Stimulated activated CD4-positive, alpha-beta T cell treated with anti-CD3 and anti-CD28 coated beads, Interleukin-15, amount 100 ng/mL, for 24 hours (primary cell): ENCODE results near the gene INSIG2.

Experiments used
- DNase-seq: peaks from one replicate; pipeline ENCODE4 v3.0.0-alpha.2; 2020

Gene INSIG2

GRCh38 chr2:118103951-118104940 lies 16.0 kb downstream of the INSIG2 start:
- DNase-seq = no peak

- DNase-seq = no peak
These were observed 17.2 kb downstream of the INSIG2 start for GRCh38 chr2:118105497-118105896.

- no peak for DNase-seq
These were observed 18.7 kb downstream of the INSIG2 start for GRCh38 chr2:118106926-118107325.

GRCh38 chr2:118110310-118110709 lies 22.0 kb downstream of the INSIG2 start:
- no peak for DNase-seq

GRCh38 chr2:118110991-118111390 lies 22.7 kb downstream of the INSIG2 start:
- DNase-seq = no peak

- no peak for DNase-seq
These were observed 24.6 kb downstream of the INSIG2 start for GRCh38 chr2:118112771-118113334.

- no peak for DNase-seq
These were observed 26.6 kb downstream of the INSIG2 start for GRCh38 chr2:118114863-118115262.

GRCh38 chr2:118115761-118116160 lies 27.5 kb downstream of the INSIG2 start:
- no peak for DNase-seq

- DNase-seq = no peak
These were observed 30.2 kb downstream of the INSIG2 start for GRCh38 chr2:118118479-118118878.

- DNase-seq = no peak
These were observed 31.0 kb downstream of the INSIG2 start for GRCh38 chr2:118119158-118119727.

- no peak for DNase-seq
These were observed 31.6 kb downstream of the INSIG2 start for GRCh38 chr2:118119761-118120400.

GRCh38 chr2:118120401-118120780 lies 32.1 kb downstream of the INSIG2 start:
- no peak for DNase-seq

GRCh38 chr2:118121101-118121500 lies 32.8 kb downstream of the INSIG2 start:
- no peak for DNase-seq

GRCh38 chr2:118121986-118122524 lies 33.8 kb downstream of the INSIG2 start:
- no peak for DNase-seq

GRCh38 chr2:118122594-118123281 lies 34.5 kb downstream of the INSIG2 start:
- no peak for DNase-seq

GRCh38 chr2:118123561-118124232 lies 35.4 kb downstream of the INSIG2 start:
- DNase-seq = no peak

- DNase-seq = no peak
These were observed 36.1 kb downstream of the INSIG2 start for GRCh38 chr2:118124288-118124891.

- DNase-seq = no peak
These were observed 39.0 kb downstream of the INSIG2 start for GRCh38 chr2:118127250-118127649.

GRCh38 chr2:118128826-118129225 lies 40.6 kb downstream of the INSIG2 start:
- DNase-seq = no peak

GRCh38 chr2:118130385-118130784 lies 42.1 kb downstream of the INSIG2 start:
- DNase-seq = no peak

GRCh38 chr2:118131771-118132170 lies 43.5 kb downstream of the INSIG2 start:
- no peak for DNase-seq

- DNase-seq = no peak
These were observed 45.6 kb downstream of the INSIG2 start for GRCh38 chr2:118133916-118134315.
